ENCODE data around the gene GTF3C5.
"Not testable (repeated sequence)": the region's sequence is repeated elsewhere in the genome, so short reads cannot be mapped to it uniquely, and the experiment has no call there.

GTF3C5 gene

GRCh38 chr9:133089271-133089671, 58.5 kb downstream of the GTF3C5 start:
- Histone ChIP-seq H3K27ac (no peak overlapping the region), H3K79me2 (ENCODE audit: insufficient read depth, low read depth) (no peaks in the 10 kb centered on the region)

DNA sequence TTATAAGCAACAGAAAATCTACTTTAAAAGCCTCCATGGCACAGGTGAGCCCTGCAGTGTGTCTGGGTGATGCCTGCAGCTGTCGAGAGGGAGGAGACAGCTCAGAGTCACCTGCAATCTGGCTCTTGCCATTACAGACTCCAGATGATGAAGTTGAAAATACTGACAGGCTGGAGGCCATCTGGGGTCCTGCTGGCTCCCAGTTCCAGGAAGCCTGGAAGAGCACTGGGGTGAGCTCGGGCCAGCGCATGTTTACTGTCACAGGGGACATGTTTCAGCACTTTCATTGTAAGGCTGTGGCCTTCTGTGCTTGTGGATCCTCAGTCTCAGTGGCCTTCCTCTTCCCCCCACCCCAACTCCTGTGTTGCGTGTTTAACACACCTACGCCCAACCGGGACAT, 59.4 kb downstream of the GTF3C5 start:
- H3K27ac ChIP-seq = no peak overlapping the region
- no peaks in the 10 kb centered on the region for H3K4me1 ChIP-seq (ENCODE audit: low read depth, poor library complexity, severe bottlenecking)
- no peaks in the 10 kb centered on the region for H4K20me1 ChIP-seq (ENCODE audit: insufficient read depth)
- H3K27me3 ChIP-seq (ENCODE audit: insufficient read depth, low read depth) = peaks cover 6% of the 10 kb centered on the region; the same call in 1 of the 2 replicates
- TF ChIP-seq, protein P1, sequence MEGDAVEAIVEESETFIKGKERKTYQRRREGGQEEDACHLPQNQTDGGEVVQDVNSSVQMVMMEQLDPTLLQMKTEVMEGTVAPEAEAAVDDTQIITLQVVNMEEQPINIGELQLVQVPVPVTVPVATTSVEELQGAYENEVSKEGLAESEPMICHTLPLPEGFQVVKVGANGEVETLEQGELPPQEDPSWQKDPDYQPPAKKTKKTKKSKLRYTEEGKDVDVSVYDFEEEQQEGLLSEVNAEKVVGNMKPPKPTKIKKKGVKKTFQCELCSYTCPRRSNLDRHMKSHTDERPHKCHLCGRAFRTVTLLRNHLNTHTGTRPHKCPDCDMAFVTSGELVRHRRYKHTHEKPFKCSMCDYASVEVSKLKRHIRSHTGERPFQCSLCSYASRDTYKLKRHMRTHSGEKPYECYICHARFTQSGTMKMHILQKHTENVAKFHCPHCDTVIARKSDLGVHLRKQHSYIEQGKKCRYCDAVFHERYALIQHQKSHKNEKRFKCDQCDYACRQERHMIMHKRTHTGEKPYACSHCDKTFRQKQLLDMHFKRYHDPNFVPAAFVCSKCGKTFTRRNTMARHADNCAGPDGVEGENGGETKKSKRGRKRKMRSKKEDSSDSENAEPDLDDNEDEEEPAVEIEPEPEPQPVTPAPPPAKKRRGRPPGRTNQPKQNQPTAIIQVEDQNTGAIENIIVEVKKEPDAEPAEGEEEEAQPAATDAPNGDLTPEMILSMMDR (conservative IDR thresholded peaks at IDR 0.05; ENCODE audit: low read depth, low read length) = no peak
- no peak overlapping the region for H3K9ac ChIP-seq
- no peaks in the 10 kb centered on the region for H3K36me3 ChIP-seq (ENCODE audit: insufficient read depth)
- no peak overlapping the region for H3K4me2 ChIP-seq
- no peaks in the 10 kb centered on the region for H3K79me2 ChIP-seq (ENCODE audit: insufficient read depth, low read depth)
- H3K4me3 ChIP-seq (IDR thresholded peaks at IDR 0.05; ENCODE audit: insufficient read depth, low read depth, low read length) = no peak overlapping the region
- no peak overlapping the region for H2AFZ ChIP-seq (ENCODE audit: low read depth)

More at GRCh38 chr9:133089271-133089671, 58.5 kb downstream of the GTF3C5 start:
- Histone ChIP-seq H3K4me2 (no peak overlapping the region), H3K4me3 (IDR thresholded peaks at IDR 0.05; ENCODE audit: insufficient read depth, low read depth, low read length) (no peak overlapping the region), H4K20me1 (ENCODE audit: insufficient read depth) (no peaks in the 10 kb centered on the region), H3K4me1 (ENCODE audit: low read depth, poor library complexity, severe bottlenecking) (no peaks in the 10 kb centered on the region), H3K9ac (no peak overlapping the region), H3K27me3 (ENCODE audit: insufficient read depth, low read depth) (peaks cover 6% of the 10 kb centered on the region; the same call in 1 of the 2 replicates), H2AFZ (ENCODE audit: low read depth) (no peak overlapping the region), H3K36me3 (ENCODE audit: insufficient read depth) (no peaks in the 10 kb centered on the region)
- TF ChIP-seq, protein P1 (conservative IDR thresholded peaks at IDR 0.05; ENCODE audit: low read depth, low read length) = no peak

DNA sequence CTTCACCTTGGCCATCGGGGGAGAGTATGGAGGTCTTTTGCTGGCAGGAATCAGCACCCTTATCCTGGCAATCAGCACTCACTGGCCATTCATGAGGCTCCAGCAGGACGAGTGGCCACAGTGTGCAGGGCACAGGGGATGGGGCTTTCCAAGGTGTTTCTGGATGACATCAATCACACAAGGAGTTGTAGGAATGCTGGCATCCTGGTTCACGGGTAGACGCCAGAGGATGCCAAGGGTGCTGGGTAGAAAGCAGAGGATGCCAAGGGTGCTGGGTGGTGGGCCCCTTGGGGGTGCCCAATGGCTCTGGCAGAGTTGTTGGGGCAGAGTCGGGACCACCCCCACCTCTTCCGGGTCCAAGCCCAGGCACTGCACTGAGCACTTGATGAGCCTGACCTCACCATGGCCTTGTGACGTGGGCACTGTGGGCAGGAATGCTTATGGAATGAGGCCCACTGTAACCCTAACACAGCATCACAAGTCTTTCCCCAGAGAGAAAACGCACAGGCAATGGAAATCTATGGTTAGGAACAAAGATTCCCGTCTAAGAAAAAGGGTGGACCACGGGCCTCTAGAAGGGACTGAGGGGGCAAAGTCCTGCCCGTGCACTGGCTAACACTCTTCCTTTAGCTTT, 60.1 kb downstream of the GTF3C5 start:
- no peak overlapping the region for H3K9ac ChIP-seq
- no peaks in the 10 kb centered on the region for H4K20me1 ChIP-seq (ENCODE audit: insufficient read depth)
- TF ChIP-seq, protein P1 (conservative IDR thresholded peaks at IDR 0.05; ENCODE audit: low read depth, low read length) = no peak
- no peak overlapping the region for H3K4me2 ChIP-seq
- H3K27ac ChIP-seq = no peak overlapping the region
- no peaks in the 10 kb centered on the region for H3K36me3 ChIP-seq (ENCODE audit: insufficient read depth)
- no peak overlapping the region for H3K4me3 ChIP-seq (IDR thresholded peaks at IDR 0.05; ENCODE audit: insufficient read depth, low read depth, low read length)
- H3K27me3 ChIP-seq (ENCODE audit: insufficient read depth, low read depth) = peaks cover 6% of the 10 kb centered on the region; the same call in 1 of the 2 replicates
- no peaks in the 10 kb centered on the region for H3K4me1 ChIP-seq (ENCODE audit: low read depth, poor library complexity, severe bottlenecking)
- H2AFZ ChIP-seq (ENCODE audit: low read depth) = no peak overlapping the region
- no peaks in the 10 kb centered on the region for H3K79me2 ChIP-seq (ENCODE audit: insufficient read depth, low read depth)

DNA sequence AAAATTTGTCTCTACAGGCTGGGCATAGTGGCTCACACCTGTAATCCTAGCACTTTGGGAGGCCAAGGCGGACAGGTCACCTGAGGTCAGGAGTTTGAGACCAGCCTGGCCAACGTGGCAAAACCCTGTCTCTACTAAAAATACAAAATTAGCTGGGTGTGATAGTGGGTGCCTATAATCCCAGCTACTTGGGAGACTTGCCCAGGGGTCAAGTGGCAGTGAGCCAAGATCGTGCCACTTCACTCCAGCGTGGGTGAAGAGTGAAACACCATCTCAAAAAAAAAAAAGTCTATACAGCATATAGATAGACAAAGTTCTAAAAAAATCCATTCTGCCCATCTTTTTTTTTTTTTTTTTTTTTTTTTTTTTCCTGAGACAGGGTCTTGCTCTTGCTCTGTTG, 63.6 kb downstream of the GTF3C5 start:
- H3K4me1 ChIP-seq (ENCODE audit: low read depth, poor library complexity, severe bottlenecking); H3K4me2 ChIP-seq; H3K27ac ChIP-seq; H2AFZ ChIP-seq (ENCODE audit: low read depth); H4K20me1 ChIP-seq (ENCODE audit: insufficient read depth); H3K79me2 ChIP-seq (ENCODE audit: insufficient read depth, low read depth); H3K36me3 ChIP-seq (ENCODE audit: insufficient read depth); H3K4me3 ChIP-seq (IDR thresholded peaks at IDR 0.05; ENCODE audit: insufficient read depth, low read depth, low read length); H3K9ac ChIP-seq; H3K27me3 ChIP-seq (ENCODE audit: insufficient read depth, low read depth): not testable (repeated sequence)

GRCh38 chr9:133094842-133095393, 64.1 kb downstream of the GTF3C5 start:
- no peaks in the 10 kb centered on the region for H3K79me2 ChIP-seq (ENCODE audit: insufficient read depth, low read depth)
- no peaks in the 10 kb centered on the region; the same call in 1 of the 2 replicates for H3K36me3 ChIP-seq (ENCODE audit: insufficient read depth)
- TF ChIP-seq, protein P1 (conservative IDR thresholded peaks at IDR 0.05; ENCODE audit: low read depth, low read length) = no peak

More at GRCh38 chr9:133094842-133095393, 64.1 kb downstream of the GTF3C5 start:
- Histone ChIP-seq H3K27ac (no peak overlapping the region), H2AFZ (ENCODE audit: low read depth) (no peak overlapping the region), H4K20me1 (ENCODE audit: insufficient read depth) (no peaks in the 10 kb centered on the region), H3K27me3 (ENCODE audit: insufficient read depth, low read depth) (no peaks in the 10 kb centered on the region), H3K4me1 (ENCODE audit: low read depth, poor library complexity, severe bottlenecking) (no peaks in the 10 kb centered on the region), H3K4me3 (IDR thresholded peaks at IDR 0.05; ENCODE audit: insufficient read depth, low read depth, low read length) (no peak overlapping the region), H3K9ac (no peak overlapping the region), H3K4me2 (no peak overlapping the region)
